Liver (tissue), 9 donors: ENCODE measurements around the gene GTF2B. TPM values are rescaled to one million over a fixed set of nuclear protein-coding genes. Genes with fewer than 3 reads are reported as not detected.

Experiments used
- DNase-seq: peaks from one replicate; pipeline ENCODE4 v3.0.0-alpha.2; 2017; ENCODE audit warnings: low spot score
- H3K27ac ChIP-seq, 2 donors: one replicate each; pipeline ENCODE4 v1.7.0; 2013; ENCODE audit warnings: inconsistent platforms in 2 of 2, low read length in 2 of 2, control low read depth in 1 of 2, low read depth in 1 of 2, mild to moderate bottlenecking in 1 of 2
- H3K27me3 ChIP-seq, 4 donors: one replicate each; pipeline versions ENCODE4 v1.6.1 to v1.7.0; 2013; ENCODE audit warnings: low read length in 3 of 4, inconsistent platforms in 1 of 4, mild to moderate bottlenecking in 1 of 4, moderate library complexity in 1 of 4; ENCODE audit not compliant: control insufficient read depth in 4 of 4, insufficient read depth in 4 of 4
- H3K36me3 ChIP-seq, 4 donors: one replicate each; pipeline versions ENCODE4 v1.6.1 to v1.7.0; 2013; ENCODE audit warnings: low read length in 3 of 4, mild to moderate bottlenecking in 3 of 4, low read depth in 1 of 4, moderate library complexity in 1 of 4; ENCODE audit not compliant: control insufficient read depth in 4 of 4, insufficient read depth in 3 of 4
- H3K4me1 ChIP-seq, 4 donors: one replicate each; pipeline versions ENCODE4 v1.6.1 to v1.7.0; 2013; ENCODE audit warnings: low read length in 3 of 4, mild to moderate bottlenecking in 3 of 4, moderate library complexity in 1 of 4; ENCODE audit not compliant: control insufficient read depth in 4 of 4, insufficient read depth in 4 of 4
- H3K4me3 ChIP-seq, 3 donors: one replicate each; pipeline versions ENCODE4 v1.6.1 to v1.7.0; 2013; ENCODE audit warnings: low read length in 3 of 3, control low read depth in 1 of 3, low read depth in 1 of 3, mild to moderate bottlenecking in 1 of 3
- H3K9ac ChIP-seq, 2 donors: one replicate each; pipeline ENCODE4 v1.7.0; 2013; ENCODE audit warnings: low read length in 2 of 2, mild to moderate bottlenecking in 2 of 2, moderate library complexity in 2 of 2, control low read depth in 1 of 2, low read depth in 1 of 2
- H3K9me3 ChIP-seq, 4 donors: one replicate each; pipeline versions ENCODE4 v1.6.1 to v1.7.0; 2013; ENCODE audit warnings: low read length in 3 of 4; ENCODE audit not compliant: control insufficient read depth in 4 of 4
- EGR1 ChIP-seq, 2 donors: IDR thresholded peaks; 2 replicates each; pipeline ENCODE4 v1.6.1; 2016 to 2018; ENCODE audit warnings: antibody characterized with exemption in 2 of 2, low read depth in 2 of 2
- FOXA1 ChIP-seq: IDR thresholded peaks from 2 replicates; pipeline ENCODE4 v1.6.1; 2016; ENCODE audit warnings: antibody characterized with exemption
- FOXA2 ChIP-seq: IDR thresholded peaks from 2 replicates; pipeline ENCODE4 v1.6.1; 2016; ENCODE audit warnings: antibody characterized with exemption
- GABPA ChIP-seq, 2 donors: IDR thresholded peaks in 1 of 2; conservative IDR thresholded peaks in 1 of 2; 2 replicates each; pipeline ENCODE4 v1.6.1; 2016; ENCODE audit warnings: antibody characterized with exemption in 2 of 2, mild to moderate bottlenecking in 1 of 2, moderate library complexity in 1 of 2
- HNF4A ChIP-seq, 2 donors: conservative IDR thresholded peaks; 2 replicates each; pipeline ENCODE4 v1.6.1; 2016; ENCODE audit warnings: antibody characterized with exemption in 2 of 2, mild to moderate bottlenecking in 2 of 2
- HNF4G ChIP-seq: IDR thresholded peaks from 2 replicates; pipeline ENCODE4 v1.6.1; 2016; ENCODE audit warnings: antibody characterized with exemption
- JUND ChIP-seq, 2 donors: IDR thresholded peaks; 2 replicates each; pipeline ENCODE4 v1.6.1; 2016; ENCODE audit warnings: antibody characterized with exemption in 2 of 2
- NR2F2 ChIP-seq: IDR thresholded peaks from 2 replicates; pipeline ENCODE4 v1.6.1; 2016; ENCODE audit warnings: antibody characterized with exemption
- RAD21 ChIP-seq, 2 donors: IDR thresholded peaks; 2 replicates each; pipeline ENCODE4 v1.6.1; 2016; ENCODE audit warnings: antibody characterized with exemption in 2 of 2, mild to moderate bottlenecking in 2 of 2
- RXRA ChIP-seq, 2 donors: IDR thresholded peaks; 2 replicates each; pipeline ENCODE4 v1.6.1; 2017 to 2018; ENCODE audit warnings: antibody characterized with exemption in 2 of 2, mild to moderate bottlenecking in 1 of 2
- SP1 ChIP-seq: IDR thresholded peaks from 2 replicates; pipeline ENCODE4 v1.6.1; 2018; ENCODE audit warnings: antibody characterized with exemption, mild to moderate bottlenecking
- TAF1 ChIP-seq: conservative IDR thresholded peaks from 2 replicates; pipeline ENCODE4 v1.6.1; 2016; ENCODE audit warnings: antibody characterized with exemption, mild to moderate bottlenecking
- YY1 ChIP-seq: IDR thresholded peaks from 2 replicates; pipeline ENCODE4 v1.6.1; 2016; ENCODE audit warnings: antibody characterized with exemption, mild to moderate bottlenecking
- WGBS: extraction: QIAGEN DNeasy Blood & Tissue Kit; methylation state at CpG from one replicate; pipeline ENCODE4 v1.1.7; 2013; 5-methylcytosine and 5-hydroxymethylcytosine counted together
- polyA plus RNA-seq, 2 donors: library from polyadenylated mRNA; stranded (reverse) in 1 of 2; unstranded in 1 of 2; fragments of 200-250 nt in 1 of 2; fragments of >200 nt in 1 of 2; fragmentation: Nextera tagmentation in 1 of 2; extraction: Ambion mirVana in 1 of 2; gene quantifications; one replicate each; pipeline versions ENCODE4 v1.2.1 to v1.2.3, GENCODE V29; 2013 to 2015
- total RNA-seq, 2 donors: library from RNA; depleted of rRNA; stranded (reverse); fragments of >200 nt; gene quantifications; one replicate each; pipeline ENCODE4 v1.2.3, GENCODE V29; 2014
- TF ChIP-seq, protein P1 (sequence below): IDR thresholded peaks from 2 replicates; pipeline ENCODE4 v1.6.1; 2016; ENCODE audit warnings: antibody characterized with exemption
- TF ChIP-seq, protein P2 (sequence below): IDR thresholded peaks from 2 replicates; pipeline ENCODE4 v1.6.1; 2016; ENCODE audit warnings: antibody characterized with exemption, mild to moderate bottlenecking
- TF ChIP-seq, protein P3 (sequence below): IDR thresholded peaks from 2 replicates; pipeline ENCODE4 v1.6.1; 2016; ENCODE audit warnings: antibody characterized with exemption
- TF ChIP-seq, protein P4 (sequence below): fragments of 150-350 bp; IDR thresholded peaks from 2 replicates; pipeline ENCODE4 v1.5.1; 2017; ENCODE audit warnings: improper control_type of control experiment, low read depth, low read length; ENCODE audit not compliant: missing input control
- TF ChIP-seq, protein P5 (sequence below): IDR thresholded peaks from 2 replicates; pipeline ENCODE4 v1.6.1; 2016; ENCODE audit warnings: antibody characterized with exemption
- donor health status: healthy.
- donor health status: healthy.
- donor health status: healthy.
- donor health status: healthy.
- donor health status: healthy.

The GTF2B gene
- total and polyA plus RNA-seq, 4 donors, result 13.5 to 50.6 (median 23.5) TPM

DNA sequence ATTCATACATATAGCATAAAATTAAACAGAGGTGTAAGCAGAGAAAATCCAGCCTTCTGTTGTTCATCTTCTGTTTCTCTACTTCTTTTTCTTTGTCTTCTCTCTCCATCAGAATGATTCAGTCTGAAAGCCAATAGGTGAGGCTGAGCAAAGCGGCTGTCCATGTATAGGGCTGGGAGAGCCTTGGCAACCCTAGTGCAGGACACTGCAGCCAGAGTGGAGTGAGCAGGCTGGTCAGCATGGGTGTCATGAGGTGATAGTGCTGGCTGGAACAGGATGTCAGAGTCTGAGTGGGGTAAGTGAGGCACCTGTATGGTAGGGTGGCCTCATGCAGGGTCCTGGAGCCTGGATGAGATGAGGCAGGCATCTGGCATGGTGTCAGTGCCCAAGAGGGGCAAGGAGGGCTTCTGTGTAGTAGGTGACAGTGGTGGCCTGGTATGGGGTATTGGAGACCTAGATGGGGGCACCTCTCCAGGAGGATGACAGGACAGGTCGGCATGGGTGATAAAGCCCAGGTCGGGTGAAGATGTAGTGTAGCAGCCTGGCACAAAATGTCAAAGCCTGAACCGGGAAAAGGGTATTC, 45.5 kb upstream of the GTF2B start:
- no peaks in the 10 kb centered on the region for H3K4me1 ChIP-seq
- H3K9me3 ChIP-seq, result no peaks in the 10 kb centered on the region
- no peak for DNase-seq
- TF ChIP-seq SP1 (no peak), NR2F2 (no peak), HNF4A (conservative IDR thresholded peaks at IDR 0.05) (no peak), RAD21 (IDR thresholded peaks at IDR 0.05) (no peak), TAF1 (no peak), EGR1 (IDR thresholded peaks at IDR 0.05; ENCODE audit: low read depth in 2 of 2) (no peak), YY1 (no peak), RXRA (IDR thresholded peaks at IDR 0.05) (no peak)
- TF ChIP-seq, protein P1, sequence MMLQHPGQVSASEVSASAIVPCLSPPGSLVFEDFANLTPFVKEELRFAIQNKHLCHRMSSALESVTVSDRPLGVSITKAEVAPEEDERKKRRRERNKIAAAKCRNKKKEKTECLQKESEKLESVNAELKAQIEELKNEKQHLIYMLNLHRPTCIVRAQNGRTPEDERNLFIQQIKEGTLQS, result no peak
- TF ChIP-seq, protein P2, sequence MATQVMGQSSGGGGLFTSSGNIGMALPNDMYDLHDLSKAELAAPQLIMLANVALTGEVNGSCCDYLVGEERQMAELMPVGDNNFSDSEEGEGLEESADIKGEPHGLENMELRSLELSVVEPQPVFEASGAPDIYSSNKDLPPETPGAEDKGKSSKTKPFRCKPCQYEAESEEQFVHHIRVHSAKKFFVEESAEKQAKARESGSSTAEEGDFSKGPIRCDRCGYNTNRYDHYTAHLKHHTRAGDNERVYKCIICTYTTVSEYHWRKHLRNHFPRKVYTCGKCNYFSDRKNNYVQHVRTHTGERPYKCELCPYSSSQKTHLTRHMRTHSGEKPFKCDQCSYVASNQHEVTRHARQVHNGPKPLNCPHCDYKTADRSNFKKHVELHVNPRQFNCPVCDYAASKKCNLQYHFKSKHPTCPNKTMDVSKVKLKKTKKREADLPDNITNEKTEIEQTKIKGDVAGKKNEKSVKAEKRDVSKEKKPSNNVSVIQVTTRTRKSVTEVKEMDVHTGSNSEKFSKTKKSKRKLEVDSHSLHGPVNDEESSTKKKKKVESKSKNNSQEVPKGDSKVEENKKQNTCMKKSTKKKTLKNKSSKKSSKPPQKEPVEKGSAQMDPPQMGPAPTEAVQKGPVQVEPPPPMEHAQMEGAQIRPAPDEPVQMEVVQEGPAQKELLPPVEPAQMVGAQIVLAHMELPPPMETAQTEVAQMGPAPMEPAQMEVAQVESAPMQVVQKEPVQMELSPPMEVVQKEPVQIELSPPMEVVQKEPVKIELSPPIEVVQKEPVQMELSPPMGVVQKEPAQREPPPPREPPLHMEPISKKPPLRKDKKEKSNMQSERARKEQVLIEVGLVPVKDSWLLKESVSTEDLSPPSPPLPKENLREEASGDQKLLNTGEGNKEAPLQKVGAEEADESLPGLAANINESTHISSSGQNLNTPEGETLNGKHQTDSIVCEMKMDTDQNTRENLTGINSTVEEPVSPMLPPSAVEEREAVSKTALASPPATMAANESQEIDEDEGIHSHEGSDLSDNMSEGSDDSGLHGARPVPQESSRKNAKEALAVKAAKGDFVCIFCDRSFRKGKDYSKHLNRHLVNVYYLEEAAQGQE, result no peak
- no peak overlapping the region for H3K9ac ChIP-seq
- no peak overlapping the region for H3K27ac ChIP-seq
- peaks cover 4 to 30% (median 20%) of the 10 kb centered on the region in 4 donors for H3K36me3 ChIP-seq
- H3K27me3 ChIP-seq, result no peaks in the 10 kb centered on the region
- 86% methylated on average over 4 of the region's 4 CpGs for WGBS
- no peak overlapping the region for H3K4me3 ChIP-seq

DNA sequence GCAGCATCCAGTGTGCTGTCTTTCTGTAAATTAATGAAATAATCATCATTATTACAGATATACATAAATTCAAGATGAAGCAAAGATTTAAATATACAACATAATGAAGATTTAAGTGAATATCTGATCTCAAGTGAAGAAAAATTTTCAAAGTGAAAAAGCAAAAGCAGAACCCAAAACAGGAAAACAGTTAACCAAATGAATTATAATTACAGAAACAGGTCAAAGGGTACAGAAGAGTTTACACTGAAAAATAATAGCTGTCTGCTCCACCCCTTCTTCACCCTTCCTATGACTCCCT, 44.8 kb upstream of the GTF2B start:
- H3K27ac ChIP-seq, result no peak overlapping the region
- no peak for DNase-seq
- H3K36me3 ChIP-seq, result peaks cover 3 to 25% (median 19%) of the 10 kb centered on the region in 4 donors
- H3K4me1 ChIP-seq, result no peaks in the 10 kb centered on the region
- H3K9ac ChIP-seq, result no peak overlapping the region
- H3K27me3 ChIP-seq, result no peaks in the 10 kb centered on the region
- H3K9me3 ChIP-seq, result no peaks in the 10 kb centered on the region
- no peak overlapping the region for H3K4me3 ChIP-seq
- TF ChIP-seq FOXA1 (no peak), NR2F2 (no peak), RAD21 (IDR thresholded peaks at IDR 0.05) (no peak), YY1 (no peak), RXRA (IDR thresholded peaks at IDR 0.05) (no peak), JUND (IDR thresholded peaks at IDR 0.05) (no peak), HNF4A (conservative IDR thresholded peaks at IDR 0.05) (no peak), HNF4G (no peak), EGR1 (IDR thresholded peaks at IDR 0.05; ENCODE audit: low read depth in 2 of 2) (no peak), TAF1 (no peak), FOXA2 (no peak), SP1 (no peak), GABPA (IDR thresholded peaks at IDR 0.05 in 1 of 2, conservative IDR thresholded peaks at IDR 0.05 in 1 of 2) (no peak)
- TF ChIP-seq, protein P2, result no peak
- TF ChIP-seq, protein P3, sequence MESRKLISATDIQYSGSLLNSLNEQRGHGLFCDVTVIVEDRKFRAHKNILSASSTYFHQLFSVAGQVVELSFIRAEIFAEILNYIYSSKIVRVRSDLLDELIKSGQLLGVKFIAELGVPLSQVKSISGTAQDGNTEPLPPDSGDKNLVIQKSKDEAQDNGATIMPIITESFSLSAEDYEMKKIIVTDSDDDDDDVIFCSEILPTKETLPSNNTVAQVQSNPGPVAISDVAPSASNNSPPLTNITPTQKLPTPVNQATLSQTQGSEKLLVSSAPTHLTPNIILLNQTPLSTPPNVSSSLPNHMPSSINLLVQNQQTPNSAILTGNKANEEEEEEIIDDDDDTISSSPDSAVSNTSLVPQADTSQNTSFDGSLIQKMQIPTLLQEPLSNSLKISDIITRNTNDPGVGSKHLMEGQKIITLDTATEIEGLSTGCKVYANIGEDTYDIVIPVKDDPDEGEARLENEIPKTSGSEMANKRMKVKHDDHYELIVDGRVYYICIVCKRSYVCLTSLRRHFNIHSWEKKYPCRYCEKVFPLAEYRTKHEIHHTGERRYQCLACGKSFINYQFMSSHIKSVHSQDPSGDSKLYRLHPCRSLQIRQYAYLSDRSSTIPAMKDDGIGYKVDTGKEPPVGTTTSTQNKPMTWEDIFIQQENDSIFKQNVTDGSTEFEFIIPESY, result no peak
- TF ChIP-seq, protein P4, sequence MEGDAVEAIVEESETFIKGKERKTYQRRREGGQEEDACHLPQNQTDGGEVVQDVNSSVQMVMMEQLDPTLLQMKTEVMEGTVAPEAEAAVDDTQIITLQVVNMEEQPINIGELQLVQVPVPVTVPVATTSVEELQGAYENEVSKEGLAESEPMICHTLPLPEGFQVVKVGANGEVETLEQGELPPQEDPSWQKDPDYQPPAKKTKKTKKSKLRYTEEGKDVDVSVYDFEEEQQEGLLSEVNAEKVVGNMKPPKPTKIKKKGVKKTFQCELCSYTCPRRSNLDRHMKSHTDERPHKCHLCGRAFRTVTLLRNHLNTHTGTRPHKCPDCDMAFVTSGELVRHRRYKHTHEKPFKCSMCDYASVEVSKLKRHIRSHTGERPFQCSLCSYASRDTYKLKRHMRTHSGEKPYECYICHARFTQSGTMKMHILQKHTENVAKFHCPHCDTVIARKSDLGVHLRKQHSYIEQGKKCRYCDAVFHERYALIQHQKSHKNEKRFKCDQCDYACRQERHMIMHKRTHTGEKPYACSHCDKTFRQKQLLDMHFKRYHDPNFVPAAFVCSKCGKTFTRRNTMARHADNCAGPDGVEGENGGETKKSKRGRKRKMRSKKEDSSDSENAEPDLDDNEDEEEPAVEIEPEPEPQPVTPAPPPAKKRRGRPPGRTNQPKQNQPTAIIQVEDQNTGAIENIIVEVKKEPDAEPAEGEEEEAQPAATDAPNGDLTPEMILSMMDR, result no peak
- TF ChIP-seq, protein P5, sequence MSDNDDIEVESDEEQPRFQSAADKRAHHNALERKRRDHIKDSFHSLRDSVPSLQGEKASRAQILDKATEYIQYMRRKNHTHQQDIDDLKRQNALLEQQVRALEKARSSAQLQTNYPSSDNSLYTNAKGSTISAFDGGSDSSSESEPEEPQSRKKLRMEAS, result no peak
- TF ChIP-seq, protein P1, result no peak
